K562 (cell line): ENCODE data around the gene ABLIM2.

ENCODE experiments used
- CTCF ChIP-seq, 3 experiments: IDR thresholded peaks in 2 of 3; conservative IDR thresholded peaks in 1 of 3; 2 replicates each; pipeline ENCODE4 v1.5.1; 2011 to 2012; ENCODE audit warnings: low read length in 3 of 3, mild to moderate bottlenecking in 3 of 3, control low read depth in 2 of 3, improper control_type of control experiment in 1 of 3, inconsistent platforms in 1 of 3, low read depth in 1 of 3, mixed read lengths in 1 of 3, moderate library complexity in 1 of 3; ENCODE audit not compliant: insufficient read depth in 2 of 3
- FOXA3 ChIP-seq, 2 experiments: fragments of 450-650 bp in 1 of 2; sonication (generic) in 1 of 2; formaldehyde crosslinking; IDR thresholded peaks in 1 of 2; conservative IDR thresholded peaks in 1 of 2; 2 replicates each; pipeline versions ENCODE4 v1.4.0 to v1.8.0; 2020 to 2022; ENCODE audit warnings: mild to moderate bottlenecking in 2 of 2, missing genetic modification reagents in 1 of 2
- KAT7 ChIP-seq: sonication (generic); formaldehyde crosslinking; IDR thresholded peaks from 2 replicates; pipeline ENCODE4 v1.8.0; 2022; ENCODE audit warnings: missing genetic modification reagents, mild to moderate bottlenecking, borderline replicate concordance
- MTF1 ChIP-seq: fragments of 250-450 bp; sonication (Bioruptor Pico); IDR thresholded peaks from 2 replicates; pipeline ENCODE4 v1.9.0; 2021; ENCODE audit warnings: moderate library complexity, mild to moderate bottlenecking, inconsistent platforms, borderline replicate concordance
- POLR2AphosphoS5 ChIP-seq: IDR thresholded peaks from 2 replicates; pipeline ENCODE4 v1.6.1; 2011; ENCODE audit warnings: mild to moderate bottlenecking, low read depth, low read length, moderate library complexity; ENCODE audit not compliant: control insufficient read depth, insufficient read depth
- SAFB2 ChIP-seq: fragments of 200-400 bp; formaldehyde crosslinking; IDR thresholded peaks from 2 replicates; pipeline ENCODE4 v1.6.1; 2018; ENCODE audit warnings: borderline replicate concordance, low read length, low read depth, moderate library complexity; ENCODE audit not compliant: severe bottlenecking
- VEZF1 ChIP-seq: fragments of 200-800 bp; sonication (Bioruptor generic); IDR thresholded peaks from 2 replicates; pipeline ENCODE4 v1.6.1; 2017; ENCODE audit warnings: missing genetic modification characterization, missing compliant biosample characterization
- YY1 ChIP-seq, 3 experiments: IDR thresholded peaks; 2 replicates each; pipeline ENCODE4 v1.6.1; 2011; ENCODE audit warnings: low read length in 2 of 3, mild to moderate bottlenecking in 2 of 3, moderate library complexity in 2 of 3, borderline replicate concordance in 1 of 3, control low read depth in 1 of 3, low read depth in 1 of 3; ENCODE audit not compliant: insufficient read depth in 3 of 3, insufficient replicate concordance in 2 of 3, control insufficient read depth in 1 of 3, insufficient read length in 1 of 3; ENCODE audit errors: extremely low read depth in 1 of 3
- ZNF239 ChIP-seq: fragments of 250-450 bp; sonication (Bioruptor Pico); IDR thresholded peaks from 2 replicates; pipeline ENCODE4 v1.4.0; 2020; ENCODE audit warnings: mild to moderate bottlenecking
- ZNF431 ChIP-seq: sonication (generic); formaldehyde crosslinking; IDR thresholded peaks from 2 replicates; pipeline ENCODE4 v1.8.0; 2022; ENCODE audit warnings: mild to moderate bottlenecking, missing genetic modification reagents
- ZNF551 ChIP-seq: fragments of 250-450 bp; sonication (Bioruptor Pico); IDR thresholded peaks from 2 replicates; pipeline ENCODE4 v1.5.0; 2021; ENCODE audit warnings: mild to moderate bottlenecking, moderate library complexity
- ZNF79 ChIP-seq: fragments of 250-450 bp; sonication (Bioruptor Pico); IDR thresholded peaks from 2 replicates; pipeline ENCODE4 v1.4.0; 2020; ENCODE audit warnings: low read depth, mild to moderate bottlenecking, moderate library complexity
- ZSCAN29 ChIP-seq: fragments of 450-650 bp; IDR thresholded peaks from 2 replicates; pipeline ENCODE4 v1.6.1; 2017

- no peak for TF ChIP-seq ZNF79 (CRISPR knock-in tag)
- no peak for TF ChIP-seq ZSCAN29
- no peak for TF ChIP-seq ZNF551 (CRISPR knock-in tag)
- no peak for TF ChIP-seq VEZF1
- no peak for TF ChIP-seq YY1 (IDR thresholded peaks at IDR 0.05; ENCODE audit: borderline replicate concordance in 1 of 3, control insufficient read depth in 1 of 3, extremely low read depth in 1 of 3, insufficient read depth in 3 of 3, insufficient read length in 1 of 3, insufficient replicate concordance in 2 of 3, low read depth in 1 of 3, low read length in 2 of 3)
- TF ChIP-seq SAFB2, result no peak
- TF ChIP-seq CTCF (IDR thresholded peaks at IDR 0.05 in 2 of 3, conservative IDR thresholded peaks at IDR 0.05 in 1 of 3; ENCODE audit: insufficient read depth in 2 of 3, low read depth in 1 of 3, low read length in 3 of 3), result no peak
- TF ChIP-seq POLR2AphosphoS5, result no peak
- TF ChIP-seq KAT7 (CRISPR knock-in tag), result no peak
- TF ChIP-seq MTF1 (CRISPR knock-in tag), result no peak
- TF ChIP-seq ZNF239 (CRISPR knock-in tag), result no peak
- TF ChIP-seq FOXA3 (CRISPR knock-in tag; conservative IDR thresholded peaks at IDR 0.05 in 1 of 2, IDR thresholded peaks at IDR 0.05 in 1 of 2), result no peak
- no peak for TF ChIP-seq ZNF431 (CRISPR knock-in tag)
These were observed 175.3 kb downstream of the ABLIM2 start for GRCh38 chr4:7983296-7983695.
